PC-9 (cell line): ENCODE data around the gene TDRD1. TPM values are rescaled to one million over a fixed set of nuclear protein-coding genes. Genes with fewer than 3 reads are reported as not detected.

ENCODE experiments used
- BruUV-seq: library from RNA; stranded (reverse); fragments of 400-500 nt; replicated peaks from 2 replicates; lab custom pipeline; 2021; lab: Mats Ljungman, UMichigan
- CTCF ChIA-PET: fragments of 300-600 bp; sonication (Branson Sonifier 250); formaldehyde crosslinking; loops from one replicate; lab custom pipeline; 2022; ENCODE audit warnings: antibody characterized with exemption; lab: Charles Lee
- POLR2A ChIA-PET: fragments of 300-600 bp; sonication (Branson Sonifier 250); formaldehyde crosslinking; loops from one replicate; lab custom pipeline; 2022; ENCODE audit warnings: antibody characterized with exemption; ENCODE audit not compliant: unreplicated experiment; lab: Charles Lee
- DNase-seq, 2 experiments: peaks; one replicate each; pipeline versions ENCODE4 v3.0.0 to v3.0.0-alpha.2; 2015 to 2022; ENCODE audit warnings: mixed read lengths in 1 of 2
- H2AFZ ChIP-seq: fragments of 200-600 bp; sonication (generic); 2 replicates; pipeline ENCODE4 v1.8.1; 2017; ENCODE audit warnings: antibody characterized with exemption
- H3F3A ChIP-seq: fragments of 200-600 bp; sonication (generic); 2 replicates; pipeline ENCODE4 v1.8.1; 2017; ENCODE audit warnings: antibody characterized with exemption, mild to moderate bottlenecking, low read depth; ENCODE audit not compliant: insufficient read depth
- H3K27ac ChIP-seq: fragments of 200-600 bp; sonication (generic); 2 replicates; pipeline ENCODE4 v1.6.1; 2016; ENCODE audit warnings: mixed run types
- H3K27me3 ChIP-seq: fragments of 200-600 bp; sonication (generic); 2 replicates; pipeline ENCODE4 v1.6.1; 2016; ENCODE audit warnings: low read depth, mixed run types; ENCODE audit not compliant: insufficient read depth
- H3K36me3 ChIP-seq: fragments of 200-600 bp; sonication (generic); 2 replicates; pipeline ENCODE4 v1.6.1; 2016; ENCODE audit warnings: low read depth, mixed run types
- H3K4me1 ChIP-seq: fragments of 200-600 bp; sonication (generic); replicated peaks from 2 replicates; pipeline ENCODE4 v1.6.1; 2016; ENCODE audit warnings: mixed run types; ENCODE audit not compliant: insufficient read depth
- H3K4me2 ChIP-seq: fragments of 200-600 bp; sonication (generic); 2 replicates; pipeline ENCODE4 v1.6.1; 2017; ENCODE audit warnings: mixed run types
- H3K4me3 ChIP-seq: fragments of 200-600 bp; sonication (generic); 2 replicates; pipeline ENCODE4 v1.6.1; 2016; ENCODE audit warnings: mixed run types
- H3K79me2 ChIP-seq: fragments of 200-600 bp; sonication (generic); 2 replicates; pipeline ENCODE4 v1.6.1; 2017; ENCODE audit warnings: low read depth, mixed run types
- H3K9me2 ChIP-seq: fragments of 200-600 bp; sonication (generic); 2 replicates; pipeline ENCODE4 v1.8.1; 2017; ENCODE audit warnings: mild to moderate bottlenecking; ENCODE audit not compliant: insufficient read depth
- H3K9me3 ChIP-seq: fragments of 200-600 bp; sonication (generic); 2 replicates; pipeline ENCODE4 v1.8.1; 2016; ENCODE audit warnings: low read depth; ENCODE audit not compliant: insufficient read depth
- H4K20me1 ChIP-seq: fragments of 200-600 bp; sonication (generic); 2 replicates; pipeline ENCODE4 v1.8.1; 2017; ENCODE audit not compliant: insufficient read depth
- EZH2 ChIP-seq: fragments of 200-600 bp; sonication (generic); IDR thresholded peaks from 2 replicates; pipeline ENCODE4 v1.8.0; 2017; ENCODE audit warnings: antibody characterized with exemption, low read depth
- intact Hi-C: fragments of 100-400 bp; cut with micrococcal nuclease; formaldehyde crosslinking; loops from one replicate; pipeline ENCODE4 v1.10.0; 2022; ENCODE audit not compliant: unreplicated experiment
- total RNA-seq: library from RNA; stranded (reverse); gene quantifications from 2 replicates; pipeline ENCODE4 v1.2.3, GENCODE V29; 2021
- TF ChIP-seq, protein P1 (sequence below): fragments of 200-600 bp; sonication (generic); conservative IDR thresholded peaks from 2 replicates; pipeline ENCODE4 v1.6.1; 2017; ENCODE audit warnings: mixed run types, antibody characterized with exemption, mild to moderate bottlenecking, moderate library complexity

TDRD1 gene
- total RNA-seq, 1 experiment from 2014 or later, result not detected

DNA sequence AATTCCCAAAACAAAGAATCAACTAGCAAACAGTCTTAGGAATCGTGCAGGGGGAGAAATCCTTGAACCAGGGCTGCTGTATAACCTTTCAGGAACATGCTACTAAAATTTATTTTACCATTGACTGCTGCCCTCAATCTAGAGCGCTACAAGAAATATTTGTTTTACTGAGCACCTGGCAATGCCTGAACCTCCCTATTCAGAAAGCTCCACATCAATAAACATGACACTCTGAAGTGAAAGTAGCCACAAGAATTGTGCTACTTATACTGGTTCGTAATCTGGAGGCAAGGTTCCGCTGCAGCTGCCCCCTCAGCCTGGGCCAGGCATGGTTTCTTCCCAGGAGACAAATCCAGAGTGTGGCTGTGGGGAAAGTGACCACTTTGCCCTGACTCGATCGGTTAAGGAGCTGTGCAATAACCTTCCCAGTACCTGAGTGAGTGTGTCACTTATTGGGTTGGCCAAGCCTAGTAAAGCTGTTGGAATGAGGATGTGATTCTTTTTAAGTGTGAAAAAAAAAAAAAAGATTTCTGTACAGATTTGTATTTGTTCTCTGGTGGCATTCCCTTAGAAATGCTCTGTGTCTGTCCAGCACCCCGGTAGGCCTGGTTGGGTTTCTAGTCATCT lies 67.6 kb downstream of the TDRD1 start:
- H3K79me2 ChIP-seq, result no peaks in the 10 kb centered on the region
- ChIA-PET CTCF (no interaction called here), POLR2A (no interaction called here)
- DNase-seq, result peak; percentile 54 to 93
- no peaks in the 10 kb centered on the region for H3K36me3 ChIP-seq
- H3K4me1 ChIP-seq, result peaks cover 32% of the 10 kb centered on the region
- no peaks in the 10 kb centered on the region for H3K27me3 ChIP-seq
- peak overlapping the region; percentile 29; the same call in 1 of the 2 replicates for H2AFZ ChIP-seq
- intact Hi-C loops, result loop anchor here (1.0 to 5.0 kb wide), 2 partner anchors 72 to 166 kb away; partner anchors contain the start of gene CCDC186
- BruUV-seq, result no TSS peak
- no peak for TF ChIP-seq EZH2
- TF ChIP-seq, protein P1, sequence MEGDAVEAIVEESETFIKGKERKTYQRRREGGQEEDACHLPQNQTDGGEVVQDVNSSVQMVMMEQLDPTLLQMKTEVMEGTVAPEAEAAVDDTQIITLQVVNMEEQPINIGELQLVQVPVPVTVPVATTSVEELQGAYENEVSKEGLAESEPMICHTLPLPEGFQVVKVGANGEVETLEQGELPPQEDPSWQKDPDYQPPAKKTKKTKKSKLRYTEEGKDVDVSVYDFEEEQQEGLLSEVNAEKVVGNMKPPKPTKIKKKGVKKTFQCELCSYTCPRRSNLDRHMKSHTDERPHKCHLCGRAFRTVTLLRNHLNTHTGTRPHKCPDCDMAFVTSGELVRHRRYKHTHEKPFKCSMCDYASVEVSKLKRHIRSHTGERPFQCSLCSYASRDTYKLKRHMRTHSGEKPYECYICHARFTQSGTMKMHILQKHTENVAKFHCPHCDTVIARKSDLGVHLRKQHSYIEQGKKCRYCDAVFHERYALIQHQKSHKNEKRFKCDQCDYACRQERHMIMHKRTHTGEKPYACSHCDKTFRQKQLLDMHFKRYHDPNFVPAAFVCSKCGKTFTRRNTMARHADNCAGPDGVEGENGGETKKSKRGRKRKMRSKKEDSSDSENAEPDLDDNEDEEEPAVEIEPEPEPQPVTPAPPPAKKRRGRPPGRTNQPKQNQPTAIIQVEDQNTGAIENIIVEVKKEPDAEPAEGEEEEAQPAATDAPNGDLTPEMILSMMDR, result no peak
- H3K9me3 ChIP-seq, result no peaks in the 10 kb centered on the region
- peak overlapping the region; percentile 96 for H3K27ac ChIP-seq
- H4K20me1 ChIP-seq, result no peaks in the 10 kb centered on the region
- no peaks in the 10 kb centered on the region for H3K9me2 ChIP-seq
- peaks cover 7% of the 10 kb centered on the region; the same call in 1 of the 2 replicates for H3F3A ChIP-seq
- peak overlapping the region; percentile 50; the same call in 1 of the 2 replicates for H3K4me3 ChIP-seq
- H3K4me2 ChIP-seq, result peak overlapping the region; percentile 84

DNA sequence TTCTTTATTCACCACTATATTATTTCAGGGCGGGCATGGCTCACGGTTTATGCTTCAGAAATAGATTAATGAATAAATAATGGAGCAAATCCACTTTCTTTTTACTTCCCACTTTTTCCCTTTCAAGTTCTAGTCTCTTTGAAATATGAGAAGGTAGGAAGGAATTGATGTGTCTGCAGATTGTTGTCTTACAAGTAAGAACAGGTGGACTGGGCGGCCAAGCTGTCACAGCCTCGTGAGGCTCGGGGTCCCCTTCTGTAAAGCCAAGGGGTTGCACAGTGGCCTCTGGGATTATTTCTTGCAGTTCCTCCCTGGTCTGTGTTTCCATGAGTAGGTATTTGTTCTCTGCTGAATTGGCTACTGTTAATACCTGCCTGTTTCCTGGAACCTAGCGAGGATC lies 71.1 kb downstream of the TDRD1 start:
- TF ChIP-seq EZH2, result no peak
- Histone ChIP-seq H3K36me3 (no peaks in the 10 kb centered on the region), H3K4me3 (no peak overlapping the region), H3K9me3 (no peaks in the 10 kb centered on the region), H4K20me1 (no peaks in the 10 kb centered on the region), H3F3A (peaks cover 7% of the 10 kb centered on the region; the same call in 1 of the 2 replicates), H3K27ac (no peak overlapping the region), H3K4me1 (peaks cover 25% of the 10 kb centered on the region), H3K9me2 (no peaks in the 10 kb centered on the region), H2AFZ (no peak overlapping the region), H3K27me3 (no peaks in the 10 kb centered on the region), H3K4me2 (no peak overlapping the region), H3K79me2 (no peaks in the 10 kb centered on the region)
- no peak for DNase-seq
- intact Hi-C loops, result no loop called here
- BruUV-seq, result no TSS peak
- ChIA-PET CTCF (no interaction called here), POLR2A (no interaction called here)

- BruUV-seq, result no TSS peak
- CTCF ChIA-PET, result no interaction called here
- no peak for TF ChIP-seq EZH2
- TF ChIP-seq, protein P1, result no peak
Measured at GRCh38 chr10:114250716-114251115, 71.6 kb downstream of the TDRD1 start.

More at GRCh38 chr10:114250716-114251115, 71.6 kb downstream of the TDRD1 start:
- peaks cover 21% of the 10 kb centered on the region for H3K4me1 ChIP-seq
- no peaks in the 10 kb centered on the region for H3K9me3 ChIP-seq
- peaks cover 7% of the 10 kb centered on the region; the same call in 1 of the 2 replicates for H3F3A ChIP-seq
- DNase-seq, result no peak
- H3K4me2 ChIP-seq, result no peak overlapping the region
- H2AFZ ChIP-seq, result no peak overlapping the region
- no peaks in the 10 kb centered on the region for H3K27me3 ChIP-seq
- no peak overlapping the region for H3K27ac ChIP-seq
- no peaks in the 10 kb centered on the region for H4K20me1 ChIP-seq
- H3K9me2 ChIP-seq, result no peaks in the 10 kb centered on the region
- POLR2A ChIA-PET, result no interaction called here
- H3K79me2 ChIP-seq, result no peaks in the 10 kb centered on the region
- no peak overlapping the region for H3K4me3 ChIP-seq
- intact Hi-C loops, result no loop called here
- no peaks in the 10 kb centered on the region for H3K36me3 ChIP-seq
